GM12801 (cell line): ENCODE data around the gene THBS1.

Source experiments
- CTCF ChIP-seq: IDR thresholded peaks from one replicate; pipeline ENCODE4 v1.5.1; 2011; ENCODE audit warnings: control low read depth; ENCODE audit not compliant: insufficient read length; ENCODE audit errors: extremely low read depth

Gene THBS1

GRCh38 chr15:39581793-39582285, 960 bp downstream of the THBS1 start:
- no peak for TF ChIP-seq CTCF

GRCh38 chr15:39582286-39582976, 1.6 kb downstream of the THBS1 start:
- no peak for TF ChIP-seq CTCF

DNA sequence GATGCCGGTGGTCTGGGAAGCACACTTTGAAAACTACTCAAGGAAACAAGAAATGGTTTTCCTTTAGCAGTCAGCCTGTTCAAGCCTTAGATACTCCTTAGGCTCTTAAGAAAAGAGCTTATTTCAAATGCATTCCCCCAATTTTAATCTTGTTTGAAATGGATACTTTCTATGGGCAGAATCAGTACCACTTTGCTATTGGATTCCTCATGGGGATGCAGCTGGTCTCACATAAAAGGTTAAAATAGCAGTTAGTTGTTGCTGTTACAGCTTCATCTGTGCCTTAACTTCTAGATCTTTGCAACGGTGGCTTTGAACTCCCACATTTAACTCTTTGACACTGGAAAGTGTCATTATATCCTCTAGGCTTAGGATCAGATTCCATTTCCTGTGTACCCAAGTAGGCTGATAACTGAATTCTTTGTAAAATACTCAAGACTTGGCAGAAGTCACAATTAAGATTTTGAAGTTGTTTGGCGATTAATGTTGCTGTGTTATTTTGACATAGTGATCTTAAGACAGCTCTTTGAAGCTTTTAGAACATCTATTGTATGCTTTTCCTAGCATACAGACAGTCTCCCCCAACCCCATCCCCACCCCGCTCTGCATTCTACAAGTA, 2.2 kb downstream of the THBS1 start:
- no peak for TF ChIP-seq CTCF

DNA sequence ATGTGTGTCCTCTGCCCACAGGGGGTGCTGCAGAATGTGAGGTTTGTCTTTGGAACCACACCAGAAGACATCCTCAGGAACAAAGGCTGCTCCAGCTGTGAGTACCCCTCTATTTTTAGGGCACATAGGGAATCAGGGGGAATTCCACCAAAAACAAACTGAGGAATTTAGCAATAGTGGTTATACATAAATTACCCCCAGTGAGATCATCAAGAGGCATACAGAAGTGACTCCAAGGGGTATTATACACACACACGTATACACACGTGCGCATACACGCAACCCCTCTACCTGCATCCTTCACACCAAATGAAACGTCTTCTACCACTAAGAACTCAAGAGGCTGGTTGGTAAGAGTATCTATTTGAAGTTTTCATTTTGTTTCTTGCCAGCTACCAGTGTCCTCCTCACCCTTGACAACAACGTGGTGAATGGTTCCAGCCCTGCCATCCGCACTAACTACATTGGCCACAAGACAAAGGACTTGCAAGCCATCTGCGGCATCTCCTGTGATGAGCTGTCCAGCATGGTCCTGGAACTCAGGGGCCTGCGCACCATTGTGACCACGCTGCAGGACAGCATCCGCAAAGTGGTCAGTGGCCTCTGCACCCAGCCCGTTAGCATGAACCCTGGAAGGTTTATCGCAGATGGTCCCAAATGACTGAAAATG, 2.9 kb downstream of the THBS1 start:
- TF ChIP-seq CTCF, result no peak

DNA sequence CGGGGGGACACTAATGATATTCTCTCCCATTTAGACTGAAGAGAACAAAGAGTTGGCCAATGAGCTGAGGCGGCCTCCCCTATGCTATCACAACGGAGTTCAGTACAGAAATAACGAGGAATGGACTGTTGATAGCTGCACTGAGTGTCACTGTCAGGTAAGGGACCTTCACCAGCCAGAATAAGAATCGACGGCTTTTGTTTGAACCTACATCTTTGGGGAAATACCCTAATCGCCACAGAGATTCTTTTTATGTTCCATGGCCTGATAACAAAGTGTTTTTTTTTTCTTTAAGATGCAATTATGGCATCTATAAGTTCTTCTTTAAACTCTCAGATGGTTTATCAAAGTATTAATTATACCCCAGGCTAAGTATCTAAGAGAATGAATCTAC, 3.4 kb downstream of the THBS1 start:
- TF ChIP-seq CTCF, result no peak

GRCh38 chr15:39584662-39585388, 3.9 kb downstream of the THBS1 start:
- no peak for TF ChIP-seq CTCF

DNA sequence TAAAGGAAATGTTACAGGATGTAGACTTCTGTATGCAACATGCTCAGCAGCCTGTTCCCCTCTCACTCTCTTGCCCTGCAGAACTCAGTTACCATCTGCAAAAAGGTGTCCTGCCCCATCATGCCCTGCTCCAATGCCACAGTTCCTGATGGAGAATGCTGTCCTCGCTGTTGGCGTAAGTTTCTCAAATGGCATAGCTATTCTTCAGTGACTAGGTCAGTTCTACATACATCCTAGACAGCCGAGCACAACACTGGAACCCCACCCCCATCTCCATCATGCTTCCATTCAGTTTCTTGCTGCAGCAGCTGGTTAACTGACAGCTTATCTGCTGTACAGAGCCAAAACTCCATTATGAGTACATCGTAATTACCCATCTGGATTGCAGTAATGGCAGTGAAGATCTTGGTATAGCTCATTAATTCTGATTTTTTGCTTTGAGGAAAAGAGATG, 4.5 kb downstream of the THBS1 start:
- TF ChIP-seq CTCF, result no peak
